Subcutaneous abdominal adipose tissue (tissue), 5 donors: ENCODE results near the gene BCL11A.
"Not testable (repeated sequence)": the region's sequence is repeated elsewhere in the genome, so short reads cannot be mapped to it uniquely, and the experiment has no call there.

Experiments used
- H3K27ac ChIP-seq: one replicate; pipeline ENCODE4 v1.7.0; 2013; ENCODE audit warnings: low read depth, mild to moderate bottlenecking, inconsistent platforms, low read length, moderate library complexity
- H3K27me3 ChIP-seq, 5 donors: one replicate each; pipeline ENCODE4 v1.7.0; 2013; ENCODE audit warnings: low read length in 5 of 5, inconsistent platforms in 1 of 5; ENCODE audit not compliant: control insufficient read depth in 5 of 5, insufficient read depth in 4 of 5
- H3K36me3 ChIP-seq, 5 donors: one replicate each; pipeline ENCODE4 v1.7.0; 2013; ENCODE audit warnings: low read length in 5 of 5; ENCODE audit not compliant: control insufficient read depth in 5 of 5, insufficient read depth in 5 of 5
- H3K4me1 ChIP-seq, 5 donors: one replicate each; pipeline ENCODE4 v1.7.0; 2013; ENCODE audit warnings: low read length in 5 of 5, mild to moderate bottlenecking in 3 of 5, moderate library complexity in 1 of 5; ENCODE audit not compliant: control insufficient read depth in 5 of 5, insufficient read depth in 5 of 5
- H3K4me3 ChIP-seq, 5 donors: one replicate each; pipeline ENCODE4 v1.7.0; 2013; ENCODE audit warnings: low read length in 5 of 5, low read depth in 1 of 5
- H3K9ac ChIP-seq, 5 donors: one replicate each; pipeline ENCODE4 v1.7.0; 2013; ENCODE audit warnings: low read length in 5 of 5, mild to moderate bottlenecking in 4 of 5, moderate library complexity in 3 of 5
- H3K9me3 ChIP-seq, 5 donors: one replicate each; pipeline ENCODE4 v1.7.0; 2013; ENCODE audit warnings: low read length in 5 of 5; ENCODE audit not compliant: control insufficient read depth in 5 of 5
- donor health status: healthy.
- donor health status: healthy.
- donor health status: healthy.
- donor health status: healthy.
- donor health status: healthy.

BCL11A gene

GRCh38 chr2:60433018-60433596 lies 120.3 kb downstream of the BCL11A start:
- Histone ChIP-seq H3K9me3 (no peaks in the 10 kb centered on the region), H3K9ac (no peak overlapping the region), H3K36me3 (no peaks in the 10 kb centered on the region), H3K27me3 (peaks cover 0 to 7% (median 4%) of the 10 kb centered on the region in 5 donors), H3K4me3 (no peak overlapping the region), H3K4me1 (peaks cover 0 to 9% (median 0%) of the 10 kb centered on the region in 5 donors), H3K27ac (no peak overlapping the region)

GRCh38 chr2:60432035-60432601 lies 121.3 kb downstream of the BCL11A start:
- H3K27me3 ChIP-seq: peaks cover 0 to 4% (median under 1%) of the 10 kb centered on the region in 5 donors
- H3K36me3 ChIP-seq: no peaks in the 10 kb centered on the region
- no peaks in the 10 kb centered on the region for H3K9me3 ChIP-seq
- no peak overlapping the region for H3K27ac ChIP-seq
- H3K4me3 ChIP-seq: no peak overlapping the region
- peaks cover 0 to 9% (median 0%) of the 10 kb centered on the region in 5 donors for H3K4me1 ChIP-seq
- H3K9ac ChIP-seq: no peak overlapping the region

DNA sequence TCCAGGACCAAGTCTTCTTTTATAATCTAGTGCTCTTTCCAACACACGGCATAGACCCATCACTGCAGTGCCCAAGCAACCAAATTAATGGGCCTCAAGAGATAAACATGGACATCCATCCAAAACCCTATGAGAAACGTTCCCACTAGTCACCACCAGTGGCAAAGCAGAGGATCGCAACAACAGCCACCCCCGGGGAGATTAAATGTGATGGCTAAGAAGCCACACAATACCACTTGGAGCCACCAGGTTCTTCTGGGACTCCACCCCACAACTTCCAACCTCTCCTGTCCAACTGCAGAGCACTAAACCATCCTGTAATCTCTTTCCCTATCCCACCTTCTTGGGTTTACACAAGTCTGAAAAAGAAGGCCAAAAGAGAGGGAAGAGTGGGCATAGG lies 123.8 kb downstream of the BCL11A start:
- Histone ChIP-seq H3K4me3 (no peak overlapping the region), H3K9ac (no peak overlapping the region), H3K9me3 (no peaks in the 10 kb centered on the region), H3K27me3 (peaks cover 0 to 3% (median 0%) of the 10 kb centered on the region in 5 donors), H3K27ac (no peak overlapping the region), H3K4me1 (peaks cover 0 to 8% (median 0%) of the 10 kb centered on the region in 5 donors), H3K36me3 (no peaks in the 10 kb centered on the region)

GRCh38 chr2:60426880-60427279 lies 126.6 kb downstream of the BCL11A start:
- Histone ChIP-seq H3K9ac (no peak overlapping the region), H3K36me3 (no peaks in the 10 kb centered on the region), H3K4me1 (peaks cover 0 to 2% (median 0%) of the 10 kb centered on the region in 5 donors), H3K4me3 (no peak overlapping the region), H3K27me3 (peaks cover 0 to 3% (median 0%) of the 10 kb centered on the region in 5 donors), H3K27ac (no peak overlapping the region), H3K9me3 (no peaks in the 10 kb centered on the region)

DNA sequence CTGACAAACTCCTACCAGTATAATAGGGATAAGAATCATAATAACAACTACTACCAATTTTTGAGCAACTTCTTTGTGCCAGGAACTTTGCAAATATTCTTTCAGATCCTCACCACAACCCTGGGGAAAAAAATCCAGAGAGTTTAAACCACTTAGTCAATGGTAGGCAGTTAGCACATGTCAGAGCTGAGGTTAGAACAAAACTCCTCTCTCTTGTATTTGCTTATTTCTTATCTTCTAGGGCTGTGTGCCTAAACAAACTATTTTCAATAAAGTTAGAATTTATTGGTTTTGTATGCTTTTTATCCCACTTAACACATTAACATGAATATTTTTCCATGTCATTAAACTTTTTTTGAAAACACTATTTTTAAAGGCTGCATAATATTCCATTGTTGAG lies 127.1 kb downstream of the BCL11A start:
- Histone ChIP-seq H3K9ac (no peak overlapping the region), H3K4me1 (peaks cover 0 to 2% (median 0%) of the 10 kb centered on the region in 5 donors), H3K4me3 (no peak overlapping the region), H3K9me3 (no peaks in the 10 kb centered on the region), H3K36me3 (no peaks in the 10 kb centered on the region), H3K27ac (no peak overlapping the region), H3K27me3 (peaks cover 0 to 3% (median 0%) of the 10 kb centered on the region in 5 donors)

- no peaks in the 10 kb centered on the region for H3K9me3 ChIP-seq
- peaks cover 0 to 2% (median 0%) of the 10 kb centered on the region in 5 donors for H3K4me1 ChIP-seq
- no peak overlapping the region for H3K27ac ChIP-seq
- H3K9ac ChIP-seq: no peak overlapping the region
- H3K27me3 ChIP-seq: peaks cover 0 to 2% (median 0%) of the 10 kb centered on the region in 5 donors
- no peak overlapping the region for H3K4me3 ChIP-seq
- no peaks in the 10 kb centered on the region for H3K36me3 ChIP-seq
Observed at GRCh38 chr2:60424233-60424632, 129.2 kb downstream of the BCL11A start.

- Histone ChIP-seq H3K4me1 (peaks cover 0 to 2% (median 0%) of the 10 kb centered on the region in 5 donors), H3K36me3 (no peaks in the 10 kb centered on the region), H3K27ac (no peak overlapping the region), H3K4me3 (no peak overlapping the region), H3K9ac (no peak overlapping the region), H3K9me3 (no peaks in the 10 kb centered on the region), H3K27me3 (peaks cover 0 to 2% (median 0%) of the 10 kb centered on the region in 5 donors)
Observed at GRCh38 chr2:60423505-60423904, 129.9 kb downstream of the BCL11A start.

GRCh38 chr2:60422826-60423483 lies 130.5 kb downstream of the BCL11A start:
- Histone ChIP-seq H3K4me1 (peaks cover 0 to 2% (median 0%) of the 10 kb centered on the region in 5 donors), H3K9ac (no peak overlapping the region), H3K36me3 (no peaks in the 10 kb centered on the region), H3K27ac (no peak overlapping the region), H3K4me3 (no peak overlapping the region), H3K27me3 (peaks cover 0 to 2% (median 0%) of the 10 kb centered on the region in 5 donors), H3K9me3 (no peaks in the 10 kb centered on the region)

DNA sequence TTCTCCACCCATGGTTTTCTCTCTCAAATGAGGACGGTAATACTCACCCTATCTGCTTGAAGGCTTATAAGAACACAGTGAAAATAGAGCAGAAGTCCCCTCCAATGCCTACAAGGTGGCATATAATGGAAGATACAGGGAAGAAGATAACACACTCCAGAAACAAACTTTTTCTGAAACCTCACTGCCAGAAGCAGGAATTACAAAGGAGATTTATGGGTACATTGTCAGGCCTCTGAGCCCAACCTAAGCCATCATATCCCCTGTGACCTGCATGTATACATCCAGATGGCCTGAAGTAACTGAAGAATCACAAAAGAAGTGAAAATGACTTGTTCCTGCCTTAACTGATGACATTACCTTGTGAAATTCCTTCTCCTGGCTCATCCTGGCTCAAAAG lies 136.2 kb downstream of the BCL11A start:
- not testable (repeated sequence) for H3K4me3 ChIP-seq, H3K9me3 ChIP-seq, H3K36me3 ChIP-seq, H3K27me3 ChIP-seq, H3K4me1 ChIP-seq, H3K9ac ChIP-seq, H3K27ac ChIP-seq
